Ureter (tissue), 1 donor: ENCODE results near the gene SLC16A3. TPM values are rescaled to one million over a fixed set of nuclear protein-coding genes. Genes with fewer than 3 reads are reported as not detected.

Experiments
- DNase-seq: peaks from one replicate; pipeline ENCODE4 v3.0.0-alpha.2; 2020; ENCODE audit warnings: low spot score
- total RNA-seq: library from RNA; stranded (reverse); gene quantifications from one replicate; pipeline ENCODE4 v1.2.4, GENCODE V29; 2023
- donor health status: DM: yes; HTN: yes; CAD: no.

SLC16A3 gene
- total RNA-seq, 1 donor from 2014 or later, result 44.2 TPM

DNA sequence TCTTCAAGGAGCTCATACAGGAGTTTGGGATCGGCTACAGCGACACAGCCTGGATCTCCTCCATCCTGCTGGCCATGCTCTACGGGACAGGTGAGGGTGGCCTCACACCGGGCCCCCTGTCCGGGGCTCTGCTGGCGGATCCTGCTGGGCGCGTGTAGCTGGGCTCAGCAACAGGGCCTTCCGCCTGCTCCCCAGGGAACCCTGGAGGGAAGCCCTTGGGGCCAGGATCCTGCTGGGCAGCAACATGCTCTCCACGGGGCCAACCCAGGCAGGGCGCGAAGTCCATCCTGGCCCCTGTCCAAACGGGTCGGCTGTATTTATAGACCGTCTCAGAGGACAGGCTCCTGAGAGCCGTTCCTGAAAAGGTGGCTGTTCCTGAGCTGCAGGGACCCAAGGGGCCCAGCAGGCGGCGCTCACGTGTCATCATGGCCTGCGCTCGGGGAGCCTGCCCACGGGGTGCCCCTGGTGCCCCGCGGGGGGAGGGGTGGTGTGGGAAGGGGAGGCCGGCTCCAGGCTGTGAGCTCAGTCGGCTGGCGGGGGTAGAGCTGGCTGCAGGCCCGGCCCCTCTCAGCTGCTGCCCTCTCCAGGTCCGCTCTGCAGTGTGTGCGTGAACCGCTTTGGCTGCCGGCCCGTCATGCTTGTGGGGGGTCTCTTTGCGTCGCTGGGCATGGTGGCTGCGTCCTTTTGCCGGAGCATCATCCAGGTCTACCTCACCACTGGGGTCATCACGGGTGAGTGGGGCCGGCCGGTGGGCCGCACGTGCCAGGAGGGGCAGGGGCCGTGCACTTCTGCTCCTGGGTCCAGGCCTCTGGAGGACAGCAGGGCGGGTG lies 7.5 kb downstream of the SLC16A3 start:
- DNase-seq, result peak; percentile 68

DNA sequence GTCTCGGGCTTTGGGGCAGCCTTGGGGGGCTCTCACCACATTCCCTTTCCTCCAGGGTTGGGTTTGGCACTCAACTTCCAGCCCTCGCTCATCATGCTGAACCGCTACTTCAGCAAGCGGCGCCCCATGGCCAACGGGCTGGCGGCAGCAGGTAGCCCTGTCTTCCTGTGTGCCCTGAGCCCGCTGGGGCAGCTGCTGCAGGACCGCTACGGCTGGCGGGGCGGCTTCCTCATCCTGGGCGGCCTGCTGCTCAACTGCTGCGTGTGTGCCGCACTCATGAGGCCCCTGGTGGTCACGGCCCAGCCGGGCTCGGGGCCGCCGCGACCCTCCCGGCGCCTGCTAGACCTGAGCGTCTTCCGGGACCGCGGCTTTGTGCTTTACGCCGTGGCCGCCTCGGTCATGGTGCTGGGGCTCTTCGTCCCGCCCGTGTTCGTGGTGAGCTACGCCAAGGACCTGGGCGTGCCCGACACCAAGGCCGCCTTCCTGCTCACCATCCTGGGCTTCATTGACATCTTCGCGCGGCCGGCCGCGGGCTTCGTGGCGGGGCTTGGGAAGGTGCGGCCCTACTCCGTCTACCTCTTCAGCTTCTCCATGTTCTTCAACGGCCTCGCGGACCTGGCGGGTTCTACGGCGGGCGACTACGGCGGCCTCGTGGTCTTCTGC lies 8.4 kb downstream of the SLC16A3 start:
- peak; percentile 47 for DNase-seq

DNA sequence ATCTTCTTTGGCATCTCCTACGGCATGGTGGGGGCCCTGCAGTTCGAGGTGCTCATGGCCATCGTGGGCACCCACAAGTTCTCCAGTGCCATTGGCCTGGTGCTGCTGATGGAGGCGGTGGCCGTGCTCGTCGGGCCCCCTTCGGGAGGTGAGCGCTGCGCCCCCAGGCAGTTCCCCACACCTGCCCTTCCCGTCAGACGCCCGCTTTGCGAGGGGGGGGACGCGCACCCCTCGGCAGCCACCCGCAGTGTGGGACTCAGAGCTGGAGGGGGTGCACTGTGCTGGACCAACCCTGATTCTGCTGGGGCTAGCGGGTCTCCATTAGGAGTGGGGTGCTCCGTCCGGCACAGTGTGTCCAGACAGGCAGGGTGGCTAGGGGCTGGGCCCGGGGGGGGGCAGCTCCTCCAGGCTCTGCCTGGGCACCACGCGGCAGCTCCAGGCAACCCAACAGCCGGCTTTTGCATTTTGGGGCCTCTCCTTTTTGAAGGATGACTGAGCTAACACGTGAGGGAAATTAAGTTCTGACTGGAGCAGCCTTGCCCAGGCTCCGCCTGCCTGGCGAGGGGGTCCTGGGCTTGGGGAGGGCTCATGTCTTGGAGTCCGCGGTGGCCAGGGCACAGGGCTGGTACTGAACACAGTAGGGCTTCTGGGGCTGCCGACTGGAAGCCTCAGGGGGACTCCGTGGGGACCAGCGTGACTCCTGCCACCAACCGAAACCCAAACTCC lies 9.1 kb downstream of the SLC16A3 start:
- peak; percentile 48 for DNase-seq

DNA sequence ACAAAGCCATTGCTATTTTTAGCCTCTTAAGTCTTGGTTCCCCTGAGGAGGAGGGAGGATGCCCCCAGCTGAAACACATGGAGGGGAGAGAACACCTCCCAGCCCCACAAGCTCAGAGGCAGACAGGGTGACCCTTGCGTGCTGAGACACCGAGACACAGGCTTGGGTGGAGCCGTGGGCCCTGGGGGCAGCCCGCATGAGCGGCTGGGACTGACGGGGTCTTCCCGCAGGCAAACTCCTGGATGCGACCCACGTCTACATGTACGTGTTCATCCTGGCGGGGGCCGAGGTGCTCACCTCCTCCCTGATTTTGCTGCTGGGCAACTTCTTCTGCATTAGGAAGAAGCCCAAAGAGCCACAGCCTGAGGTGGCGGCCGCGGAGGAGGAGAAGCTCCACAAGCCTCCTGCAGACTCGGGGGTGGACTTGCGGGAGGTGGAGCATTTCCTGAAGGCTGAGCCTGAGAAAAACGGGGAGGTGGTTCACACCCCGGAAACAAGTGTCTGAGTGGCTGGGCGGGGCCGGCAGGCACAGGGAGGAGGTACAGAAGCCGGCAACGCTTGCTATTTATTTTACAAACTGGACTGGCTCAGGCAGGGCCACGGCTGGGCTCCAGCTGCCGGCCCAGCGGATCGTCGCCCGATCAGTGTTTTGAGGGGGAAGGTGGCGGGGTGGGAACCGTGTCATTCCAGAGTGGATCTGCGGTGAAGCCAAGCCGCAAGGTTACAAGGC lies 9.8 kb downstream of the SLC16A3 start:
- DNase-seq, result peak; percentile 92

DNA sequence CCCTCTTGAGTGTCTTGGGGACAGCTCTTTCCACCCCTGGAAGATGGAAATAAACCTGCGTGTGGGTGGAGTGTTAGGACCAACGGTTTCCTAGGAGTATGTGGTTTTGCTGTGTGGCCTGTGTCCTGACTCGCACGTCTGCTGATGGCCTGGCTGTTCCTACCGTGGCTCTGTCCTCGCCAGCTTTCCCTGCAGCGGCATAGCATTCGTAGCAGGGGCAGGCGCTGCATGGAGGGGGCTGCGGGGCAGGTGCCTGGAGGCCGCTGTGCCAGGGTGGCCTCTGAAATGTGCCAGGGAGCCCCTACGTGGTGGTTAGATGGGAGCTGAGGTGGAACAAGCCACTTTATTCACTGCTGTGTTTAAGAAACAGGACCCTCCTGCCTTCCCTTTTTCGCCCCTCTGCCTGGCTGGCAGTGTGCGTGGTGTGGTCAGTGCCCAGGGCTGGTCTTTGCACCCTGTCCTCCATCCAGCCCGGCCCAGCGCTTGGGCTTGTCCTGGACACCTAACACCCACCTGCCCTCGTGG lies 10.6 kb downstream of the SLC16A3 start:
- no peak for DNase-seq

DNA sequence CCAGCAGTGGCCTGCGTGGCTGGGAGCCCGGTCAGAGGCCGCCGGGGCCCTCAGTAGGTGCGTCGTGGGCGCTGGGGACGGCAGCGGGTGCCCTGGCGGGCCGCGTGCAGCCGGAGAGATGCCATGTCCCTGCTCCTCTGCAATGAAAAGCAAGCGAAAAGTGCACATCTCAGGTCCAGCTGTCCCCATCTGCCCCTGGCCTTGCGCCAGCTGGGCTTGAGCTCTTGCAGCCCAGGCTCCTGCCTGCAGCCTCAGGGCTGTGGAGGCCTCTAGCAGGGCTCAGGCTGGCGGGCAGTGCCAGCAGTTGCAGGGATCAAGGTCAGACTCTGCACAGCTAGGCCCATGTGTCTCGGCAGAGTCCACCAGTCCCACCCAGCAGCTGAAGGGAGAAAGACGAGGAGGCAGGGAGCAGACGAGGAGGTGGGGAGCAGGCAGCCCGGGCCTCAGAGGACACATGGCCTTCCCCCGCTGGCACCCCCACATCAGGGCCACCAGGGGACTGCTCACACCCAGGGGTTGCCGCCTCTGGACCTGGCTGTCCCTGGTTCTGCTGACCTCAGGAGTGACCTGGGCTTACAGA lies 11.2 kb downstream of the SLC16A3 start:
- peak; percentile 45 for DNase-seq

DNA sequence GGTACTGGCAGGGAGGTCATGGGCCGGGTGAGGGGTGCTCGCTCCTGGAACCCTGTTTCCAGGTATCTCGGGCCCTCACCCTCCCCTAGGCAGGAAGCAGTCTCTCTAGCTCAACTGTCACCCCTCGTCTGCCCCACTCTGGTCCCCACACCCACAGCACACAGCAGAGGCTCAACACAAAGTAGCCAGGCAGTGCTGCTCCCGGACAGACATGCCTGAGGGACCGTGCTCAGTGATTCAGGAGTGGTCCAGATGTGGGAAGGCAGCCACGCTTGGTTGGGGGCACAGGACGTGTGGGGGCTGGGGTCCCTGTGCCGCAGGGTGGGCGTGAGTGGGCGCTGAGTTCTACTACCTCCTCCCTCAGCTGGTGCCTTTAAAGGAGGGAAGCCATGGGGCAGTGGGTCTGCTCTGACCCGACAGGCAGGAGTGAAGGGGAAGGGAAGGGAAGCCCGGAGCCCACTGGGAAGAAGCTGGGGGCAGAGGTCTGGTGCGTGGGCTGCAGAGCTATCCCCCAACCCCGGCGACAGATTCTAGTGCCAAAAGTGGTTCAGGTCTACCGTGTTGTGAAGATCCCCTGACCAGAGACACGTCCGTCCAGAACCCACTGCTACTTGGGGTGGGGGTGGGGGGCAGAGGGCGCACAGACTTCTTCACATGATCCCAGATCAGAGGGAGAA lies 11.8 kb downstream of the SLC16A3 start:
- DNase-seq, result no peak

DNA sequence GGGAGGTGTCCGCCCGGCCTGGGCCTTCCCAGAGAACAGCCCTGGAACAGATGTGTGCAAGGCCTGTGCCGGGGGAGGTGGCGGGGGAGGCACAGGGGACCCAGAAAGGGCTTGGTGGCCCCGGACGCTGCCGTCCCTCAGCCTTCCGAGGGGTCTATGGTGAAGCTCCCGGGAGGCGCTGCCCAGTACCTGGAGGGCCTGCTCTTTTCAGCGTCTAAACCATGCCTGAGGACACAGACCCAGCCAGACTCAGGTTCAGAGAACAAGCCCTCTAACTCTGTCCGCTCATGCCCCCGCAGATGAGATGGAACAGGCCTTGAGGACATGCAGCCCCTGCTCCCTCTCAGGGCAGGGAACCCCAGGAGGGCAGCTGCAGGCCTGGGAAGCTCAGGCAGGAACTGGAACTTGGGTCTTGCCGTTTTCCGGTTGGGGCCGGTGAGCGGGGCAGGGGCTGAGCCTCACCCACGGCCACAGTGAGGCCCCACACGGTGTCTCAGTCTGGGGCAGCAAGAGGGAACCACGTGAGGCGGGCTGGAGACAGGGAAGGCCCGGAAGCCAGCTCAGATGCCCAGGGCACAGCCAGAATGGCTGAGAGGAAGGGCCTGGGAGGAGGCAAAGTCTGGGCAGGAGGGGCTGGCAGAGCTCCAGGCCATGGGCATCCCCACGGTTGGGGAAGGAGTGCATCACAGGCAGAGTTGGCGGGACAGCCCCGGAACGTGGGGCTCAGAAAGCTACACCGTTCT lies 12.5 kb downstream of the SLC16A3 start:
- DNase-seq, result peak; percentile 78

DNA sequence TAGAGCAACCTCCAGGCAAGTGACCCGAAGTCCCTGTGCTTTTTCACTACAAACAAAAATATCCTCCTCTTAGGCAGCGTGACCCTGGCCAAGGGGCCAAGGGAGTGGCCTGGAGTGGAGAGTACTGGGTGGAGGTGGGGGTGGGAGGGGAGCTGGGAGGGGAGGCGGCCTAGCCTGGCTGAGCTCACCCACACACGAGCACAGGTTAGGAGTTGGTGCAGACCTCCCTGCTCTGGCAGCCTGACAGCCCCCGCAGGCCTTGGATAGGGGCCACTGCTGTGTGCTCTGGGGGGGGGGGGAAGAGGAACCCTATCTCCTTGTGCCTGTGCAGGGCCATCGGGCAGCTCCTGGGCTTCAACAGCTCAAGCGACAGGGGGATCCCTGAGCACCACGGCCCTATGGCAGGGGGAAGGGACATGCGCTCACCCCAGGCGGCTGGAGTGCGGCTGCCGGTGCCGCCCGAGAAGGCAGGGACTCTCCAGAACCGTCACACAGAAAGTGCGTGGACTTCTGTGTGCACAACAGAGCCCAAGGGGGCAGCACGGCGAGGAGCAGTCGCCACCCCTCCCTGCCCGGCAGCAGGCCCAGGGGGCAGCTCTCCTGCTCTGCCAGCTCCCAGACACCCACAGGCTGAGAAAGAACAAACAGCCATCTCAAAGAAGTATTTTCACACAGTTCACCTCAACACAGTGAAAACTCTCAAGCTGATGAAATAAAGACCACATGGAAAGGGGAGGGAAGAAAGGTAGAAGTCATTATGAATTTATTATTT lies 13.3 kb downstream of the SLC16A3 start:
- peak; percentile 48 for DNase-seq

DNA sequence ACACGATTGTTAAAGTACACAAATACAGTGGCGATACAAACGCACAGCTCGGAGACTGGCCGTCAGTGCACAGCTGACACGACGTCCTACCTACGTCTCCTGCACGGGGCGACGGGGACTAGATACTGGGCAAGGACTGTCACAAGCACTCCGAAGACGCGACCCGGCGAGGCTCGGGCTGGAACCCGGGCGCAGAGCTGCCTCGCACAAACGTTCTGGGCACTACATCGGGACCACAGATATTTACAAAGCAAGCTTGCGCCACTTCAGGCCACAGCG lies 13.8 kb downstream of the SLC16A3 start:
- DNase-seq, result peak; percentile 49

DNA sequence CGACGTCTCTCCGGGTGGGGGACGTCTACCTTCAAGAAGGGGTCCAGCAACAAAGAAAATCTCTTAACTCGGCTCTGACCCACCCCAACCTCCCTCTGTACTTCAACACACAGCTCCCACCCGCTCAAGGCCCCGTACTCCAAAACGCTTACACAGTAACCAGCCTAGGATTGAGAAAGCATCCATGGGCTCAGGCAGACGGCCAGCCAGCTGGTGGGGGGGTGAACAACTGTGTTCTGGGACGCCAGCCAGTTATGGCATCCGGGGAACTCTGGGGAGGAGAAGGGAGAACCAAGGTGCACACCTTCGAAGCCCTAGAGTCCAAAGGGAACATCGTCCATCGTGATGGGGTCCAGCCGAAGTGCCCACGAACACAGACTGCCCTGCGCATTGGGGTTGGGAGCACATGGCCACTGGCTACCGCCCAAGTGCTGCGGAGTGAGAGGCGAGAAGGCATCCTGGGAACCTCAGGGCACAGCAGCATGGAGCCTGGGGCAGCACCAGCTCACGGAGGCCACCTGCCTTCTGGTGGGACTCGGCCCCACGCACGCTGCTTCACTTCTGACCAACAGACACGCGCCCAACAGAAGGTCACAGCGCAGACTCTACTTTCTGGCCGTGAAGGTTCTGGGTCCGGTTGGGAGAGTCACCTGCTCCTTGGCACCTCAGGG lies 14.3 kb downstream of the SLC16A3 start:
- DNase-seq, result peak; percentile 84

DNA sequence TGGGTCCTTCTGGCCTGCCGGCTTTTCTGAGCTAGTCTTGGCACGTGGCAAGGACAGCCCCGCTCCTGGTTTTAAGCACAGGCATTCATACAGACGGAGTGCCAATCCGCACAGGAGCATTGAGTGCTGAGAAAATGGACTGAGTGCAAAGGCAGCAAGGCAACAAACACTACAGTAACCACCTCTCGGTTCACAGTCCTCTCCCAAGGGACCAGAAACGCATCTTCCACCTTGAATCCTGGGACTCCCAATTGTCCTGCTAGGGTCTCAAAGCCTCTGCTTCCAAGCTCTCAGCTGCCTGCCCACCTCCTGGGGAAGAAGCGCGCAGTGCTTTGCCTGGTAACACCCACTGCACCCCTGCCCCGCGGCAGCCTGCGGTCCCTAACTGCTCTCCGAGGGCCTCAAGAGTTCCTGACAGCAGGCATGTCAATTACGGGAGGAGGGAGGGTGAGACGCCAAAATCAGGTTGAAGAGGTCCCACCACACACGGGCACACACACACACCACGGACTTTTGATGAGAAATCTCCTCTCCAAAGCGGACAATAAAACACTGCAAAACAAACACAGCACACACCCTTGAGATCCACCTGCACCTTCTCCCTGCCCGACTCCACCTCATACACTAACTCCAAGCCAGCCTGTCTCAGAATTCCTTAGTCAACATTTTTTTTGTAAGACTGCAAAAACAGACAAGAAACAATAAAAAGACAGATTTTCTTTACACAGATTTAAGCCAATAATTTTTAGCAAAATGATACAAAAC lies 15.0 kb downstream of the SLC16A3 start:
- no peak for DNase-seq

DNA sequence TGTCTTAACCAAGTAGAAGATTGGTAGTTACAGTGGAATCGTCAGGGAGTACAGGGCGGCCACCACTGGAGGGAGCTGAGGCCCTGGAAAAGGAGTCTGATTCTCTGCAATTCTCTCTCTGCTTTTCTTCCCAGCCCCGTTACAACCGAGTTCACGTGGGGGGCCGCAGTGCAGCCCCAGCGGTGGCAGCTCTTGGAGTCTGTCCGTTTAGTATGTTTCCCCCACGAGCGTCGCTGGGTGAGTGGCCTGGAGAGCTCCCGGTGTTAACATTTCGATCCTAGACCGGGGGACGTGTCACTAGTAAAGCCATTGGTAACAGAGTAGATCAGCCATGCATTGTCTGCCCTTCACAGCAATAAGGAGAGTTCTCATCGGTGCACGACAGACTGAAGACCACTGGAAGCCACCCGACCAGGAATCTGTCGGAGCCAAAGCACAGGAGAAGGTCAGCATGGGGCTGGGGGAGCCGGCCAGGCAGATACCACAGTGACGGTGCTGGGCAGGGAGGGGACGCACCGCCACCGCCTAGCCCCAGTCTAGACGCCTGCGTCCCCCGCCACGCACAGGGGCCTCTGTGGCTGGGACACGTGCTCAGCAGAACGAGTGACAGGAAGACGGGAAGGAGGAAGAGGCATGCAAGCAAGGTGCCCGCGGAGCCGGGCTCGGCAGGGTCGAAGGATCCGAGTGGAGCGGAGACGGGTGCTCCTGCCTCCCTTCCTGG lies 15.7 kb downstream of the SLC16A3 start:
- DNase-seq, result no peak

DNA sequence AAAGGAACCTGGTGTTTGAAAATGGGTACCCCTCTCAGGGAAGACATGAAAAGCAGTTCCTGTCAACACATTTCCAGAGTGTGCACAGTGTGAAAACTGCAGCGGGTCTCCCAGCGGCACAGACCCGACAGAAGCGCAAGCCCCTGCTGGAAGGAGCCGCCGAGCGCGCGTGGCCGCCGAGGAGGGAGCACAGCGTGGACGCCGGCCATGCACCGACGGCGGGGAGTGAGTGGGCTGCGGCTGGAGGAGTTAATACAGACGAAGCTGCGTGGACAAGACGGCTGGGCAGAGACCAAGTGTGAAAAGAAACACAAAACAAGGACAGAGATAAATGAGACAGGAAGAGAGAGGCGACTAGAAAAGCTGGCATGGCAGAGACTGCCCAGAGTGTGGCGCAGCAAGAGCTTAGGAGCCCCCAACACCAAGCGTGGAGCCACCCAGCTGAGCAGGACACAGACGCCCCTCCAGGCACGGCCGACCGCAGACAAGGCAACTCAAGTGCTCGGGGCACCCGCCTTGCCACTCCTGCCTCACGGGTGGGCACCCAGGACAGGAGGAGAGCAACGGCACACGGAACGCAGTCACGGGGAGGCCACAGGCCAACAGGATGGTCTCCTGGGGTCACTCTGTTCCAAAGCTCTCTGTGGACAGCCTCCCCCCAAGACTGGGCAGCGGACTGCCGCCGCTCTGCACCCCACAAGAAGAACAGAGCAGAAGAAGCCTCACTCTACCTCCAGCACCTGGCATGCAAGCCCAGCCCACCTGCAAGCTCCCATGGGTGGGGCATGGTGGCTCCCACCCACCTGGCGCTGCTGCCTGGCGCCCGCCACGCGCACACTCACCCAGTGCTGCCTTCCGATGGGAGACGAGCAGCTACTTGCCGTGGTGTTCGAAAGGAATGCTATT lies 16.5 kb downstream of the SLC16A3 start:
- DNase-seq, result no peak

DNA sequence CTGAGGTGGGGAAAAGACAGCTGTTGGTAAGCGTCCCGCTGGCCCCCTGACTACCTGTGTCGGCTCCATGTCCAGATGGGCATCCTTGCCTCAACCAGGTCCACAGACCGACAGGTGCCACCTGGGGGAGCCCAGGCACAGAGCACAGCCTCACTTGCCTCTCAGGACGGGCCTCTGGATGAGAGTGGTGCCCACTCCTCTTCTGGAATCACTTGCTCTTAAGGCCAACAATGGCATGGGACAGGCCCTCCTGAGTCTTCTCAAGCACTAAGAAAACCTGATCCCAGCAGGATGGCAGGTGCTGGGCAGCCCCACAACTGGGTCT lies 17.2 kb downstream of the SLC16A3 start:
- no peak for DNase-seq

DNA sequence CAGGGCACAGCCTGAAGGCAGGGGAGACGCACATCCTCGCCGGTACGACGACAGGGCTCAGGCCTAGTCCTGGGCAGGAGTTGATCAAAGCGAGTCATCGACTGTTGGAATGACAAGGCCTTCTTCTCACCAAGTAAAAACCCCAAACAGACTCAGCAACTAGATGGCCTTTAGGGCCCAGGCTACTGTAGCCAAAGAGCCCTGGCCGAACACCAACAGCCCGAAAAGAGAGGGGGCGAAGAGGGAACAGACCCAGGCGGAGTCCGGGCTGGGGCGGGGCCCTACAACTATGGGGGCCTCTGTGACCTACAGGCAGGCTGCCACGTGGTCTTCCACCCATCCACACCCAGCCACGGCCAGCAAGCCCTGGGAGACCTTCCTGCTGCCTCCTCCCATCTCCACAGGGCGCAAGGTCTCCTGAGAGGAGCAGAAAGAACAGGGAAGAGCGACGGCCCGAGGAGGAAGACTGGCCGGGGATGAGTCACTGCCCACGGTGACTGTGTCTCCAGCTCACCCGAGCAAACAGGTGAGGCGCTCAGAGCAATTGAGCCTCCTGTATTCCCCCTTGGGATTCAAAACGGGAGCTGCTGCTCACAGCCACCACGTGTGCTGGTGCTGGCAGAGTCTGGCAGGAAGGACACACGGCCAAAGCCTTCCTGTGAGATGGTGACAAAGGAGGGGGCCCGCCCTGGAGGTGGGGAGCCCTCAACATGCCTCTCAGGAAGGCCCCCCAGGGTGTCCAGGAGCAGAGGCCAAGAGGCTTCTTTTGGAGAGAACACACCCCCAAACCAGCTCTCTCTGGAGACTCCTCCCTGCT lies 17.7 kb downstream of the SLC16A3 start:
- peak; percentile 50 for DNase-seq
